Heart left ventricle (tissue), 16 donors: ENCODE measurements around the gene EIPR1. TPM values are rescaled to one million over a fixed set of nuclear protein-coding genes. Genes with fewer than 3 reads are reported as not detected.

ENCODE experiments used
- ATAC-seq, 4 donors: fragments of 200-7000 bp; cut with Tn5 transposase; one replicate each; pipeline ENCODE4 v1.9.1; 2020 to 2022; ENCODE audit warnings: moderate library complexity in 4 of 4, mild to moderate bottlenecking in 3 of 4, moderate number of reproducible peaks in 1 of 4
- DNase-seq, 5 donors: peaks; one replicate each; pipeline ENCODE4 v3.0.0-alpha.2; 2020
- H3K27ac ChIP-seq, 12 donors: fragments of 200-600 bp; sonication (generic) in 4 of 12; one replicate each; pipeline versions ENCODE4 v1.5.0 to v1.8.0; 2016 to 2022; ENCODE audit warnings: mild to moderate bottlenecking in 2 of 12
- H3K27me3 ChIP-seq, 9 donors: fragments of 200-600 bp; sonication (generic) in 2 of 9; one replicate each; pipeline versions ENCODE4 v1.5.1 to v1.8.0; 2016 to 2022; ENCODE audit warnings: mild to moderate bottlenecking in 3 of 9
- H3K36me3 ChIP-seq, 9 donors: fragments of 200-600 bp; sonication (generic) in 2 of 9; one replicate each; pipeline versions ENCODE4 v1.5.0 to v1.8.0; 2018 to 2022; ENCODE audit warnings: mild to moderate bottlenecking in 2 of 9
- H3K4me1 ChIP-seq, 12 donors: fragments of 200-600 bp; sonication (generic) in 4 of 12; one replicate each; pipeline versions ENCODE4 v1.5.0 to v1.8.0; 2016 to 2022; ENCODE audit warnings: mild to moderate bottlenecking in 3 of 12
- H3K4me3 ChIP-seq, 12 donors: fragments of 200-600 bp; sonication (generic) in 4 of 12; one replicate each; pipeline versions ENCODE4 v1.5.0 to v1.8.0; 2017 to 2022; ENCODE audit warnings: mild to moderate bottlenecking in 9 of 12, moderate library complexity in 4 of 12
- H3K9me3 ChIP-seq, 12 donors: fragments of 200-600 bp; sonication (generic) in 4 of 12; one replicate each; pipeline versions ENCODE4 v1.5.0 to v1.8.0; 2016 to 2022; ENCODE audit warnings: mild to moderate bottlenecking in 1 of 12
- CTCF ChIP-seq, 12 donors: fragments of 200-600 bp; sonication (generic) in 4 of 12; IDR thresholded peaks; one replicate each; pipeline versions ENCODE4 v1.5.0 to v1.8.0; 2018 to 2022; ENCODE audit warnings: antibody characterized with exemption in 12 of 12, mild to moderate bottlenecking in 5 of 12
- POLR2A ChIP-seq, 2 donors: fragments of 450-650 bp; IDR thresholded peaks; one replicate each; pipeline ENCODE4 v1.6.1; 2017; ENCODE audit warnings: antibody characterized with exemption in 2 of 2, mild to moderate bottlenecking in 2 of 2, moderate library complexity in 2 of 2
- WGBS, 4 donors: extraction: QIAGEN DNeasy Blood & Tissue Kit in 2 of 4; methylation state at CpG; one replicate each; pipeline versions ENCODE4 v1.1.5 to v1.1.7; 2013 to 2018; 5-methylcytosine and 5-hydroxymethylcytosine counted together
- intact Hi-C, 10 donors: fragments of 100-400 bp; cut with DNase I; formaldehyde crosslinking; loops; one replicate each; pipeline versions ENCODE4 v1.11.1 to v1.14.2; 2022
- polyA plus RNA-seq, 2 donors: library from polyadenylated mRNA; stranded (reverse); fragments of 200-250 nt; gene quantifications; one replicate each; pipeline ENCODE4 v1.2.3, GENCODE V29; 2013
- total RNA-seq, 9 donors: library from RNA; depleted of rRNA in 2 of 9; stranded (reverse); fragments of >200 nt in 2 of 9; fragmentation: NEBNext Ultra II Directional in 3 of 9; extraction: Animal tissue kit (Norgen Biotek cat#: 25700) in 3 of 9; gene quantifications; one replicate each; pipeline versions ENCODE4 v1.1.0 to v1.2.4, GENCODE V29; 2016 to 2023
- donor health status: ischemic (EF 13 %, LVEDD 7.1; RV severe dilation, severe dysfunction).
- donor health status: healthy with polysubstance abuse.
- donor health status: DM: no; HTN: yes; CAD: no.
- donor health status: DM: no; HTN: no; CAD: no.
- donor health status: ischemic (EF 25% LVEDD 6.9; RV normal size, moderate dysfunction).
- donor health status: ischemic (EF 25% LVEDD 5.7; RV mildly dilated, moderate dysfunction).
- donor health status: healthy.
- donor health status: DM: yes; HTN: yes; CAD: no.
- donor health status: ischemic (EF 35%, LVEDD 5.7; RV mildly dilated, moderate dysfunction).
- donor health status: nonischemic (EF 11% LVEDD 7.7; RV severe dilation, severe dysfunction).
- donor health status: DM: yes; HTN: yes; CAD: no.
- donor health status: PGD.
- donor health status: ischemic (EF 29% LVEDD 5.4; RV normal size, mild dysfunction).
- donor health status: nonischemic (EF 23%, LVEDD 6.1; RV moderate dilation, normal function).

Gene EIPR1
- total and polyA plus RNA-seq, 11 donors, result 7.9 to 26.1 (median 13.3) TPM

DNA sequence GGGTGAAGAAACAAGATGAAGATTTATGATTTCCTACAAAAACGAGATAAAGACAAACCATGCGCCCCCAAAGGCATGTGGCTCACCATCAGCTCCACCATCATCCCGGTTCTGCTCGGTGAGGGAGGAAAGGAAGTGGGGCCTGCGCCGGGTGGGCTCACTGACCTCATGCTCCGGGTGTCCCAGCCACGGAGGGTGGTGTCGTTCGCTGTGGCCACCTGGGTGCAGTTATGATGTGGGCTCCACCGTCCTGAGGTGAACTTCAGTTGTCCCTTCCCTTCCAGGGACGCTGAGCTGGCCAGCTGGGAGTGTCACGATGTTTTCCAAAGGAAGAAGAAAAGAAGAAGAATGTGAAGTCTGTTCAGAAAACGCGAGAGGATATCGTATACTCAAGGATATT lies 180.9 kb downstream of the EIPR1 start:
- H3K4me3 ChIP-seq, result no peak overlapping the region
- peaks cover 0 to 30% (median 21%) of the 10 kb centered on the region in 9 donors for H3K36me3 ChIP-seq
- no peaks in the 10 kb centered on the region for H3K4me1 ChIP-seq
- no peaks in the 10 kb centered on the region for H3K27me3 ChIP-seq
- H3K27ac ChIP-seq, result no peak overlapping the region
- intact Hi-C loops, result no loop called here
- ATAC-seq (no peak), DNase-seq (no peak)
- TF ChIP-seq POLR2A (IDR thresholded peaks at IDR 0.05), result no peak
- TF ChIP-seq CTCF (IDR thresholded peaks at IDR 0.05), result no peak
- no peaks in the 10 kb centered on the region for H3K9me3 ChIP-seq
- WGBS, 4 donors, result 89 to 92% (median 91%) methylated on average over 16 of the region's 16 CpGs

- Histone ChIP-seq H3K27ac (no peak overlapping the region), H3K9me3 (no peaks in the 10 kb centered on the region), H3K4me3 (no peak overlapping the region), H3K27me3 (no peaks in the 10 kb centered on the region), H3K4me1 (no peaks in the 10 kb centered on the region), H3K36me3 (peaks cover 0 to 35% (median 27%) of the 10 kb centered on the region in 9 donors)
- intact Hi-C loops, result no loop called here
- WGBS, 4 donors, result 83 to 88% (median 87%) methylated on average over 21 of the region's 21 CpGs
- no peak for DNase-seq
- ATAC-seq, result no peak
- TF ChIP-seq POLR2A (IDR thresholded peaks at IDR 0.05) (no peak), CTCF (IDR thresholded peaks at IDR 0.05) (no peak)
These were observed 181.8 kb downstream of the EIPR1 start for GRCh38 chr2:3195641-3196476.

DNA sequence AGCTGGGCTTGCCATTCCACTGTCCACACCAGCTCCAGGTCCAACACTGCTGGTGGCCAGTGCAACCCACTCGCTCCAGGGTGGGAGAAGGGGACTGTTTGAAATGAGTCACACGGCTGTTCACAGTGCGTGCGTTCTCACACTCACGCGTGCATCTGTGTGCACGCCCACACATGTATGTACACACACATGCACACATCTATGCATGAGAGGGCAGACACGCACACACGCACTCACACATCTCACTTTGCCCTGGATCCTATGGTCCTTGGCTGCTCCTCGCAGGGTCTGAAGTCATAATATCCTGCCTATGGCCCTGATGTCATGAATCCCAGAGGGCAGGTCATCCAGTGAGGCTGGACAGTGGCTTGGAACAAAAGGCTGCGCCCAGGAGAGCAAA lies 182.8 kb downstream of the EIPR1 start:
- H3K9me3 ChIP-seq, result no peaks in the 10 kb centered on the region
- H3K4me3 ChIP-seq, result no peak overlapping the region
- TF ChIP-seq POLR2A (IDR thresholded peaks at IDR 0.05), result no peak
- TF ChIP-seq CTCF (IDR thresholded peaks at IDR 0.05), result no peak
- peaks cover 0 to 39% (median 27%) of the 10 kb centered on the region in 9 donors for H3K36me3 ChIP-seq
- no peak for DNase-seq
- no peaks in the 10 kb centered on the region for H3K4me1 ChIP-seq
- intact Hi-C loops, result no loop called here
- WGBS, 4 donors, result 95 to 98% (median 96%) methylated on average over 10 to 11 of the region's 11 CpGs
- ATAC-seq, result no peak
- H3K27me3 ChIP-seq, result no peaks in the 10 kb centered on the region
- H3K27ac ChIP-seq, result no peak overlapping the region

DNA sequence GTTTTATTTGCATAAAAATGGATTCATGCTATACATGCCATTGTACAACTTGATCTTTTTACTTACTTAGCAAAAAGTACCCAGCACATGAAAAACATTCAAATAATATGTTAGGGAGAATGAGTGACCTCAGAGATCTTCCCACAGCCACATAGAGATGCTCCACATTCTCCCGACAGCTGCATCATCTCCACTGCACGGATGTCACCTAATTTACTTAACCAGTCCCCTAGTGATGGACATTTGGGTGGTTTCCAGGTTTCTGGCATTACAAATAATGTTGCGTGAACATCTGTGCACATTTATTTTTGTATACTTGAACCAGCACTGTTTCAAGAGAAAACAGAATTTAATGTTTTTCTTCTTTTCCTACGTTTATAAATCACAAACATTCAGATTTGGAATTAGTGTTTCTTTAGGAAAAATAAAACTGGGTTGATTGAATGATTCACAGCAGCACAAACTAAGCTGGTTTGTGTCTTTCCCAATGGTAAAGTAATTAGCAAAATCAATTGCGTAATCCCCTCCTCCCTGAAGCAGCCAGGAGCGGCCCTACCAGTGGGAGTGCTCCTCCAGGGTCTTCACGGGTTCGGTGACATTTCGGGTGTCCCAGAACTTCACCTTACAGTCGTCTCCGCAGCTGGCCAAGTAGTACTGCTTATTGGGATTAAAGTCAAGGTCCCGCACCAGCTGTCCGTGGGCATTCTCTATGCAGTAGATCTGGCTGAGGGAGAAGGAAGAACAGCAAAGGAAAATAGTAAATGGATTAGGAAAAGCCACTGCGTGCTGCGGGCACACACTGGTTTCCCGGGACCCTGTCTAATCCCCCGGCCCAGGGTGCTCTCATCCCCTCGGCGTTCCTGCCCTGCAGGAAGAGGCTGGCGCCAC lies 183.9 kb downstream of the EIPR1 start:
- intact Hi-C loops, result no loop called here
- H3K27me3 ChIP-seq, result no peaks in the 10 kb centered on the region
- no peak for ATAC-seq
- no peak overlapping the region for H3K4me3 ChIP-seq
- TF ChIP-seq CTCF (IDR thresholded peaks at IDR 0.05), result no peak
- TF ChIP-seq POLR2A (IDR thresholded peaks at IDR 0.05), result no peak
- DNase-seq, result no peak
- no peak overlapping the region for H3K27ac ChIP-seq
- WGBS, 4 donors, result 66 to 84% (median 78%) methylated on average over 20 of the region's 20 CpGs
- H3K4me1 ChIP-seq, result no peaks in the 10 kb centered on the region
- H3K9me3 ChIP-seq, result no peaks in the 10 kb centered on the region
- peaks cover 0 to 50% (median 27%) of the 10 kb centered on the region in 9 donors for H3K36me3 ChIP-seq
